A673 (cell line): Measurements from ENCODE around the gene CHRNA4. TPM values are rescaled to one million over a fixed set of nuclear protein-coding genes. Genes with fewer than 3 reads are reported as not detected.

Experiments used
- BruUV-seq: library from RNA; stranded (reverse); fragments of 400-500 nt; replicated peaks from 2 replicates; lab custom pipeline; 2021; lab: Mats Ljungman, UMichigan
- CTCF ChIA-PET: fragments of 300-600 bp; sonication (Branson Sonifier 250); formaldehyde crosslinking; loops from one replicate; lab custom pipeline; 2022; ENCODE audit warnings: antibody characterized with exemption; lab: Charles Lee
- POLR2A ChIA-PET: fragments of 300-600 bp; sonication (Branson Sonifier 250); formaldehyde crosslinking; loops from one replicate; lab custom pipeline; 2022; ENCODE audit warnings: antibody characterized with exemption; ENCODE audit not compliant: low non-redundant PET; lab: Charles Lee
- DNase-seq: peaks from one replicate; pipeline ENCODE4 v3.0.0-alpha.2; 2015; ENCODE audit warnings: low spot score
- H3K27ac ChIP-seq: fragments of 200-600 bp; sonication (generic); 2 replicates; pipeline ENCODE4 v1.5.1; 2016; ENCODE audit warnings: mixed run types, low read depth, mild to moderate bottlenecking, mixed read lengths, antibody characterized with exemption, low read length; ENCODE audit not compliant: poor library complexity, severe bottlenecking
- H3K27me3 ChIP-seq: fragments of 200-600 bp; sonication (generic); replicated peaks from 2 replicates; pipeline ENCODE4 v1.6.1; 2017; ENCODE audit warnings: mixed run types, low read depth, mild to moderate bottlenecking, mixed read lengths, antibody characterized with exemption, low read length; ENCODE audit not compliant: insufficient read depth, poor library complexity
- H3K36me3 ChIP-seq: fragments of 200-600 bp; sonication (generic); 2 replicates; pipeline ENCODE4 v1.6.1; 2016; ENCODE audit warnings: mixed run types, mild to moderate bottlenecking, mixed read lengths, antibody characterized with exemption, low read length; ENCODE audit not compliant: insufficient read depth, poor library complexity, severe bottlenecking
- H3K4me1 ChIP-seq: fragments of 200-600 bp; sonication (generic); 2 replicates; pipeline ENCODE4 v1.6.1; 2017; ENCODE audit warnings: mixed run types, mild to moderate bottlenecking, mixed read lengths, antibody characterized with exemption, low read length; ENCODE audit not compliant: insufficient read depth, poor library complexity, severe bottlenecking
- H3K4me3 ChIP-seq: fragments of 200-600 bp; sonication (generic); 2 replicates; pipeline ENCODE4 v1.5.1; 2016; ENCODE audit warnings: low read depth, mixed run types, mild to moderate bottlenecking, mixed read lengths, low read length; ENCODE audit not compliant: poor library complexity, severe bottlenecking
- H3K9me3 ChIP-seq: fragments of 200-600 bp; sonication (generic); 2 replicates; pipeline ENCODE4 v1.6.1; 2016; ENCODE audit warnings: mixed run types, low read depth, mild to moderate bottlenecking, mixed read lengths, antibody characterized with exemption, low read length; ENCODE audit not compliant: poor library complexity, severe bottlenecking
- CTCF ChIP-seq: fragments of 300-800, 200-600 bp; sonication (generic); conservative IDR thresholded peaks from 2 replicates; pipeline ENCODE4 v1.5.1; 2017; ENCODE audit warnings: low read depth, mild to moderate bottlenecking, antibody characterized with exemption, low read length, moderate library complexity, mixed read lengths
- EZH2 ChIP-seq: fragments of 200-600 bp; sonication (generic); IDR thresholded peaks from 2 replicates; pipeline ENCODE4 v1.6.1; 2017; ENCODE audit warnings: borderline replicate concordance, low read depth, mild to moderate bottlenecking, mixed read lengths, antibody characterized with exemption, low read length; ENCODE audit not compliant: poor library complexity, severe bottlenecking
- intact Hi-C: fragments of 100-400 bp; cut with micrococcal nuclease; formaldehyde crosslinking; loops from one replicate; pipeline ENCODE4 v1.10.0; 2022; ENCODE audit not compliant: unreplicated experiment
- total RNA-seq: library from RNA; stranded (reverse); gene quantifications from 2 replicates; pipeline ENCODE4 v1.2.3, GENCODE V29; 2021

Gene CHRNA4
- total RNA-seq, 1 experiment from 2014 or later = 0.26 TPM

GRCh38 chr20:63334356-63334755 is 26.8 kb downstream of the CHRNA4 start:
- no peaks in the 10 kb centered on the region for H3K36me3 ChIP-seq
- TF ChIP-seq EZH2 (no peak), CTCF (no peak)
- H3K27ac ChIP-seq = no peak overlapping the region
- no peaks in the 10 kb centered on the region for H3K4me1 ChIP-seq
- POLR2A ChIA-PET = no interaction called here
- H3K9me3 ChIP-seq = no peaks in the 10 kb centered on the region
- DNase-seq = no peak
- intact Hi-C loops = no loop called here
- CTCF ChIA-PET = no interaction called here
- BruUV-seq = no TSS peak
- no peak overlapping the region for H3K4me3 ChIP-seq
- H3K27me3 ChIP-seq = no peaks in the 10 kb centered on the region

DNA sequence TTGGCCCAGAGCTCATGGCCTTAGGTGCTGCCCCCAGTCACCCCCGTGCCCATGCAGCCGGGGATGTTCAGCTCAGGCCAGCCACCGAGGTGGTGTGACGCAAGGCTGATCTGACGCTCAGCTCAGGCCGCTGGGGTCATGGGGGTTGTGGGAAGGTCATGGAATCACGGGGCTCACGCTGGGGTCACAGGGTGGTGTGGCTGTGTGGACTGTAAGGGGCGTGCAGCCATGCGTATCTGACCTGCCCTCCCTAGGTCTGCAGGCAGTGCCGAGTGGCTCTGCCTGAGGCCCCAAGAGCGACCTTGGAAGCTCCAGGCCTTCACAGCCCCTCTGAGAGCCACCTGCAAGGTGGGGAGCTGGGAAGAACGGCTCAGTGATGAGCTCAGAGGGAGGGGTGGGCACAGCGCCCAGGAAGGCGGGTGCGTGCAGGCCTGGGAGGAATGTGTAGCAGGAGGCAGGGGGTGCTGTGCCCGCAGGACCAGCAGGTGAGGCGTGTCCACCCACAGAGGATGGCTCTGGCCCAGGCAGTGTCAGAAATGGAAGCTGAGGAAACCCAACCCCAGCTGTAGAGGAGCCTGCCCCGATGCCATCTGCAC is 27.8 kb downstream of the CHRNA4 start:
- no peaks in the 10 kb centered on the region for H3K4me1 ChIP-seq
- TF ChIP-seq CTCF (no peak), EZH2 (no peak)
- no peaks in the 10 kb centered on the region for H3K9me3 ChIP-seq
- intact Hi-C loops = no loop called here
- H3K27ac ChIP-seq = no peak overlapping the region
- ChIA-PET CTCF (no interaction called here), POLR2A (no interaction called here)
- H3K36me3 ChIP-seq = no peaks in the 10 kb centered on the region
- no TSS peak for BruUV-seq
- DNase-seq = no peak
- no peaks in the 10 kb centered on the region for H3K27me3 ChIP-seq
- H3K4me3 ChIP-seq = no peak overlapping the region

GRCh38 chr20:63332488-63333240 is 28.5 kb downstream of the CHRNA4 start:
- BruUV-seq = no TSS peak

More at GRCh38 chr20:63332488-63333240, 28.5 kb downstream of the CHRNA4 start:
- H3K27me3 ChIP-seq = no peaks in the 10 kb centered on the region
- H3K27ac ChIP-seq = no peak overlapping the region
- no peaks in the 10 kb centered on the region for H3K9me3 ChIP-seq
- H3K4me3 ChIP-seq = no peak overlapping the region
- POLR2A ChIA-PET = no interaction called here
- TF ChIP-seq CTCF (no peak), EZH2 (no peak)
- no peak for DNase-seq
- H3K4me1 ChIP-seq = no peaks in the 10 kb centered on the region
- CTCF ChIA-PET = no interaction called here
- no peaks in the 10 kb centered on the region for H3K36me3 ChIP-seq
- intact Hi-C loops = no loop called here
